ENCODE data around the gene PRSS16. TPM values are rescaled to one million over a fixed set of nuclear protein-coding genes. Genes with fewer than 3 reads are reported as not detected.

Gene PRSS16
- total and polyA plus RNA-seq, 2 donors (not counting 3 experiments of a cell fraction or from before 2014, with no cell fraction given) = not detected

DNA sequence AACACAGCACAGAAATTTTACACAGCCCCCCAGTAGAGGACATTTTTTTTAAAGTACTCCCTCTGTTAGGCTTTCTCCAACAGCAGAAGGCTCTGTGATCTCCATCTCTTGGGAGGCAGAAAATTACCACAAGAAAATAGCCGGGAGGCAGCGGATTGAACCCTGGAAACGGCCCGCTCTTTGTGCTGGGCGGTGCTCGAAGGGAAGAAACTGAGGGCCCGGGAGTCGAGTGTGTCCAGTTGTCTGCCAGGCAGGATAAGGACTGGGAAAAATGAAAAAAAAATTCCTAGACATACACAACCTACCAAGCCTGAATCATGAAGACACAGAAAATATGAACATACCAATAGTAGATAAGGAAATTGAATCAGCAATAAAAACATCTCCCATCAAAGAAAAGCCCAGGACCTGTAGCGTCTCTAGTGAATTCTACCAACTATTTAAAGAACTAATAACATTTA lies 33.1 kb downstream of the PRSS16 start:
- no peak overlapping the region for H3K9ac ChIP-seq (replicated peaks; ENCODE audit: extremely low read depth, insufficient read depth, low read length)
- H3K27ac ChIP-seq (ENCODE audit: insufficient read depth, low read depth, low read length) = no peak overlapping the region
- H3K27me3 ChIP-seq (ENCODE audit: control insufficient read depth in 2 of 2, insufficient read depth in 2 of 2, low read length in 2 of 2) = peaks cover 30 to 41% of the 10 kb centered on the region in 2 experiments
- H3K79me2 ChIP-seq (ENCODE audit: control insufficient read depth, insufficient read depth, low read length) = no peaks in the 10 kb centered on the region
- dilution Hi-C loops (cut with MboI; ENCODE audit: extremely low pct_ligation_motif_present, low sequenced_read_pairs) (no loop called here), intact Hi-C loops (cut with micrococcal nuclease) (loop anchor here (1.0 kb wide), 2 partner anchors 16 to 43 kb away; no protein-coding TSS in a partner anchor)
- H3K9me3 ChIP-seq (replicated peaks; ENCODE audit: control insufficient read depth, insufficient read depth, low read length) = no peaks in the 10 kb centered on the region
- peak overlapping the region; percentile 16 to 58 (median 54) for H3K4me3 ChIP-seq (replicated peaks in 1 of 3; ENCODE audit: insufficient read depth in 1 of 3, low read depth in 1 of 3, low read length in 3 of 3)
- H3K4me1 ChIP-seq (ENCODE audit: control insufficient read depth, extremely low read depth, insufficient read depth, low read length) = peaks cover 6% of the 10 kb centered on the region
- no peak for FAIRE-seq
- ChIA-PET POLR2A (no interaction called here), CTCF (interaction anchor here (0.7 to 1.4 kb wide), 3 partner anchors 16 to 516 kb away, joined by 4 read pairs; no protein-coding TSS in a partner anchor)
- no TSS peak for BruUV-seq (replicated peaks)
- H3K4me2 ChIP-seq (ENCODE audit: insufficient read depth, low read length) = peak overlapping the region; percentile 82
- TF ChIP-seq JUN (IDR thresholded peaks at IDR 0.05; ENCODE audit: borderline replicate concordance, insufficient read depth, insufficient read length, low read depth) (no peak), MYC (IDR thresholded peaks at IDR 0.05; ENCODE audit: low read depth, low read length) (no peak), POLR2AphosphoS5 (IDR thresholded peaks at IDR 0.05; ENCODE audit: insufficient read depth, low read depth, low read length) (no peak), POLR2A (IDR thresholded peaks at IDR 0.05; ENCODE audit: low read depth, low read length) (no peak), EZH2 (IDR thresholded peaks at IDR 0.05; ENCODE audit: borderline replicate concordance, low read depth, low read length, severe bottlenecking) (no peak), GATA2 (IDR thresholded peaks at IDR 0.05; ENCODE audit: insufficient read depth, insufficient read length, low read depth, low read length) (no peak), FOS (IDR thresholded peaks at IDR 0.05; ENCODE audit: borderline replicate concordance, insufficient read depth, low read length) (no peak)
- TF ChIP-seq, protein P1, sequence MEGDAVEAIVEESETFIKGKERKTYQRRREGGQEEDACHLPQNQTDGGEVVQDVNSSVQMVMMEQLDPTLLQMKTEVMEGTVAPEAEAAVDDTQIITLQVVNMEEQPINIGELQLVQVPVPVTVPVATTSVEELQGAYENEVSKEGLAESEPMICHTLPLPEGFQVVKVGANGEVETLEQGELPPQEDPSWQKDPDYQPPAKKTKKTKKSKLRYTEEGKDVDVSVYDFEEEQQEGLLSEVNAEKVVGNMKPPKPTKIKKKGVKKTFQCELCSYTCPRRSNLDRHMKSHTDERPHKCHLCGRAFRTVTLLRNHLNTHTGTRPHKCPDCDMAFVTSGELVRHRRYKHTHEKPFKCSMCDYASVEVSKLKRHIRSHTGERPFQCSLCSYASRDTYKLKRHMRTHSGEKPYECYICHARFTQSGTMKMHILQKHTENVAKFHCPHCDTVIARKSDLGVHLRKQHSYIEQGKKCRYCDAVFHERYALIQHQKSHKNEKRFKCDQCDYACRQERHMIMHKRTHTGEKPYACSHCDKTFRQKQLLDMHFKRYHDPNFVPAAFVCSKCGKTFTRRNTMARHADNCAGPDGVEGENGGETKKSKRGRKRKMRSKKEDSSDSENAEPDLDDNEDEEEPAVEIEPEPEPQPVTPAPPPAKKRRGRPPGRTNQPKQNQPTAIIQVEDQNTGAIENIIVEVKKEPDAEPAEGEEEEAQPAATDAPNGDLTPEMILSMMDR (IDR thresholded peaks at IDR 0.05; ENCODE audit: extremely low read depth in 1 of 2, insufficient read depth in 1 of 2, low read depth in 1 of 2, low read length in 2 of 2) = no peak
- TF ChIP-seq, protein P2, sequence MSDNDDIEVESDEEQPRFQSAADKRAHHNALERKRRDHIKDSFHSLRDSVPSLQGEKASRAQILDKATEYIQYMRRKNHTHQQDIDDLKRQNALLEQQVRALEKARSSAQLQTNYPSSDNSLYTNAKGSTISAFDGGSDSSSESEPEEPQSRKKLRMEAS (IDR thresholded peaks at IDR 0.05; ENCODE audit: insufficient read depth, insufficient read length) = no peak
- DNase-seq (ENCODE audit: low read depth, low spot score) = no peak
- no peaks in the 10 kb centered on the region for H3K36me3 ChIP-seq (ENCODE audit: control insufficient read depth in 2 of 2, extremely low read depth in 1 of 2, insufficient read depth in 2 of 2, low read length in 2 of 2)
- peak overlapping the region; percentile 49 for H2AFZ ChIP-seq (ENCODE audit: low read depth, low read length)
- no peaks in the 10 kb centered on the region for H3K9me1 ChIP-seq (replicated peaks; ENCODE audit: control insufficient read depth, extremely low read depth, insufficient read depth, low read length)
- no peaks in the 10 kb centered on the region for H4K20me1 ChIP-seq (replicated peaks; ENCODE audit: control insufficient read depth, extremely low read depth, insufficient read depth, low read length)

Measured in endothelial cell of umbilical vein (primary cell).